ENCODE results near the gene DNAJC13.
A peak's percentile ranks its signal among the peaks of the same experiment; 100 is the strongest.

Gene DNAJC13

DNA sequence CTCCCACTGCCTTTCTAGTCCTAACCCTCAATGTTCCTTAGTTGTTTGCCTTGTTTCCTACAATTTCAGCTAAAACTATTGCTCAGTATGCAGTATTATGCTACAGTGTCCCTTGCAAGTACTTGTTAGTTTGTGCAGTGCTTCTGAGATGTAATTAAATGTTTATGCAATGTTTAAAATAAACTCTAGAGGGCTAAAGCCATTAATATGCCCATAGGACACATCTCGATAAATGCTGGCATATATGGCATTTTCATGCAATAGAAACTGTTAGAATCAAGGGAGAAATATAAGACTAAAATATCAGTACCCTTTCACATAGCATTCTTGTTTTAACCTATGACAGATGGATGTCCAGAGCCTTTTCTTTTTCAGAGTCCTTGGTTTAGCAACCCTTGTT, 120.0 kb downstream of the DNAJC13 start:
- Histone ChIP-seq H2AFZ (ENCODE audit: low read length) (no peak overlapping the region), H3K9ac (ENCODE audit: low read length) (no peak overlapping the region), H3K4me2 (ENCODE audit: low read depth, low read length) (no peak overlapping the region), H3K27me3 (replicated peaks; ENCODE audit: insufficient read depth, low read length) (no peaks in the 10 kb centered on the region), H4K20me1 (ENCODE audit: insufficient read depth, low read length) (no peaks in the 10 kb centered on the region), H3K4me1 (ENCODE audit: low read length) (peaks cover 10% of the 10 kb centered on the region), H3K36me3 (replicated peaks; ENCODE audit: insufficient read depth, low read length) (no peaks in the 10 kb centered on the region), H3K79me2 (ENCODE audit: low read length) (peaks cover 4% of the 10 kb centered on the region; the same call in 1 of the 2 replicates), H3K9me3 (replicated peaks; ENCODE audit: insufficient read depth, low read length) (no peaks in the 10 kb centered on the region), H3K27ac (ENCODE audit: low read length) (no peak overlapping the region), H3F3A (ENCODE audit: insufficient read depth, low read length) (no peaks in the 10 kb centered on the region), H3K4me3 (ENCODE audit: low read length) (no peak overlapping the region), H3K9me2 (replicated peaks; ENCODE audit: insufficient read depth, low read length) (no peaks in the 10 kb centered on the region)
- no peak for DNase-seq
- TF ChIP-seq EZH2phosphoT487 (IDR thresholded peaks at IDR 0.05; ENCODE audit: low read length), result no peak
- no peak for TF ChIP-seq EZH2 (optimal IDR thresholded peaks at IDR 0.05; ENCODE audit: low read depth, low read length)
- TF ChIP-seq, protein P1, sequence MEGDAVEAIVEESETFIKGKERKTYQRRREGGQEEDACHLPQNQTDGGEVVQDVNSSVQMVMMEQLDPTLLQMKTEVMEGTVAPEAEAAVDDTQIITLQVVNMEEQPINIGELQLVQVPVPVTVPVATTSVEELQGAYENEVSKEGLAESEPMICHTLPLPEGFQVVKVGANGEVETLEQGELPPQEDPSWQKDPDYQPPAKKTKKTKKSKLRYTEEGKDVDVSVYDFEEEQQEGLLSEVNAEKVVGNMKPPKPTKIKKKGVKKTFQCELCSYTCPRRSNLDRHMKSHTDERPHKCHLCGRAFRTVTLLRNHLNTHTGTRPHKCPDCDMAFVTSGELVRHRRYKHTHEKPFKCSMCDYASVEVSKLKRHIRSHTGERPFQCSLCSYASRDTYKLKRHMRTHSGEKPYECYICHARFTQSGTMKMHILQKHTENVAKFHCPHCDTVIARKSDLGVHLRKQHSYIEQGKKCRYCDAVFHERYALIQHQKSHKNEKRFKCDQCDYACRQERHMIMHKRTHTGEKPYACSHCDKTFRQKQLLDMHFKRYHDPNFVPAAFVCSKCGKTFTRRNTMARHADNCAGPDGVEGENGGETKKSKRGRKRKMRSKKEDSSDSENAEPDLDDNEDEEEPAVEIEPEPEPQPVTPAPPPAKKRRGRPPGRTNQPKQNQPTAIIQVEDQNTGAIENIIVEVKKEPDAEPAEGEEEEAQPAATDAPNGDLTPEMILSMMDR (IDR thresholded peaks at IDR 0.05; ENCODE audit: low read length), result peak; percentile 21

DNA sequence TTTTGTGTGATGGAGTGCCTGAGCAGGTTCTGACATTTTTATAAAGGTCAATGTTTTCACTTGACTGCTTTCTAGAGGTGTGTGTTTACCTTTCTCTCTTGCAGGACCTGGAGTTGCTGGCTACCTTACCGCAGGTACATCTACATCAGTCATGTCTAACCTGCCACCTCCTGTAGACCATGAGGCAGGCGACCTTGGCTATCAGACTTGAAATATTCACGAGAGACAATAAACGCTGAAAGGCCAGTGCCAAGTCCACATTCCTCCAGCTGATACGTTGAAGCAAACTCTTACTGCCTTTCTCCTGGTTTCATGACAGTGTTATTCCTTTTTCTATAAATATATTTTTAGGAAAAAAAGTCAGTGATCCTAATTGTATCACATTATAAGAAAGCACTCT, 120.8 kb downstream of the DNAJC13 start:
- Histone ChIP-seq H3K79me2 (ENCODE audit: low read length) (peaks cover 4% of the 10 kb centered on the region; the same call in 1 of the 2 replicates), H3F3A (ENCODE audit: insufficient read depth, low read length) (no peaks in the 10 kb centered on the region), H3K27me3 (replicated peaks; ENCODE audit: insufficient read depth, low read length) (no peaks in the 10 kb centered on the region), H3K4me2 (ENCODE audit: low read depth, low read length) (no peak overlapping the region), H3K4me1 (ENCODE audit: low read length) (peaks cover 10% of the 10 kb centered on the region), H3K9ac (ENCODE audit: low read length) (no peak overlapping the region), H4K20me1 (ENCODE audit: insufficient read depth, low read length) (no peaks in the 10 kb centered on the region), H3K9me2 (replicated peaks; ENCODE audit: insufficient read depth, low read length) (no peaks in the 10 kb centered on the region), H3K9me3 (replicated peaks; ENCODE audit: insufficient read depth, low read length) (no peaks in the 10 kb centered on the region), H3K36me3 (replicated peaks; ENCODE audit: insufficient read depth, low read length) (no peaks in the 10 kb centered on the region), H3K27ac (ENCODE audit: low read length) (no peak overlapping the region), H3K4me3 (ENCODE audit: low read length) (no peak overlapping the region), H2AFZ (ENCODE audit: low read length) (no peak overlapping the region)
- no peak for DNase-seq
- TF ChIP-seq, protein P1 (IDR thresholded peaks at IDR 0.05; ENCODE audit: low read length), result no peak
- TF ChIP-seq EZH2phosphoT487 (IDR thresholded peaks at IDR 0.05; ENCODE audit: low read length) (no peak), EZH2 (optimal IDR thresholded peaks at IDR 0.05; ENCODE audit: low read depth, low read length) (no peak)

DNA sequence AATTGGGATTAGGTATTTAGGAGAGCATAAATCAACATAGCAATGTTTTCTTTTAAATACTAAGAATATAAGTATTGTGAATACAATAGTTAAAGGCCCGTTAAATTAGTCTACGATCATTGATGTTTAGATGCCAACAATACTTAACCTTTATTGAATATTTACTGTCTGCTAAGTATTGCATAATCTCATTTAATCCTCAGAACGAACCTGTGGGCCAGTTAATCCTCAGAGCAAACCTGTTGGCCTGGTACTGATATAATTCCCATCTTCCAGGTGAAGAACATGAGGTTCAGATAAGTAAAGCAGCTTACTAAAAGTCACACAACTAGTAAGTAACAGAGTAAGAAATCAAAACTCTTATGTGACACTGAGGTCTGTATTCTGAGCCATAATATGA, 122.4 kb downstream of the DNAJC13 start:
- Histone ChIP-seq H3K4me2 (ENCODE audit: low read depth, low read length) (no peak overlapping the region), H3K9me3 (replicated peaks; ENCODE audit: insufficient read depth, low read length) (no peaks in the 10 kb centered on the region), H3K9ac (ENCODE audit: low read length) (no peak overlapping the region), H2AFZ (ENCODE audit: low read length) (no peak overlapping the region), H3K4me3 (ENCODE audit: low read length) (no peak overlapping the region), H3F3A (ENCODE audit: insufficient read depth, low read length) (no peaks in the 10 kb centered on the region), H3K9me2 (replicated peaks; ENCODE audit: insufficient read depth, low read length) (no peaks in the 10 kb centered on the region), H3K27me3 (replicated peaks; ENCODE audit: insufficient read depth, low read length) (no peaks in the 10 kb centered on the region), H4K20me1 (ENCODE audit: insufficient read depth, low read length) (no peaks in the 10 kb centered on the region), H3K36me3 (replicated peaks; ENCODE audit: insufficient read depth, low read length) (no peaks in the 10 kb centered on the region), H3K79me2 (ENCODE audit: low read length) (peaks cover 4% of the 10 kb centered on the region; the same call in 1 of the 2 replicates), H3K27ac (ENCODE audit: low read length) (no peak overlapping the region), H3K4me1 (ENCODE audit: low read length) (peaks cover 15% of the 10 kb centered on the region)
- no peak for DNase-seq
- TF ChIP-seq, protein P1 (IDR thresholded peaks at IDR 0.05; ENCODE audit: low read length), result no peak
- TF ChIP-seq EZH2phosphoT487 (IDR thresholded peaks at IDR 0.05; ENCODE audit: low read length) (no peak), EZH2 (optimal IDR thresholded peaks at IDR 0.05; ENCODE audit: low read depth, low read length) (no peak)
